Neural cell (in vitro differentiated cells): ENCODE results near the gene INTS11. TPM values are rescaled to one million over a fixed set of nuclear protein-coding genes. Genes with fewer than 3 reads are reported as not detected.

Experiments
- H2AFZ ChIP-seq: fragments of 200-600, 300-800 bp; sonication (generic), shearing (Covaris generic); 2 replicates; pipeline ENCODE4 v1.6.0; 2014; ENCODE audit warnings: low read depth, mild to moderate bottlenecking, antibody characterized with exemption, low read length, moderate library complexity
- H3F3A ChIP-seq: fragments of 200-600 bp; shearing (Covaris generic); 2 replicates; pipeline ENCODE4 v1.6.1; 2016; ENCODE audit warnings: mild to moderate bottlenecking, moderate library complexity, mixed read lengths, antibody characterized with exemption, low read length; ENCODE audit not compliant: insufficient read depth, poor library complexity, severe bottlenecking
- H3K27ac ChIP-seq: fragments of 200-600, 300-800 bp; sonication (generic), shearing (Covaris generic); 2 replicates; pipeline ENCODE4 v1.5.1; 2014; ENCODE audit warnings: mild to moderate bottlenecking, low read length, moderate library complexity
- H3K27me3 ChIP-seq: fragments of 300-800, 200-600 bp; sonication (generic), shearing (Covaris generic); 2 replicates; pipeline ENCODE4 v1.6.0; 2014; ENCODE audit warnings: mild to moderate bottlenecking, low read depth, low read length, moderate library complexity; ENCODE audit not compliant: insufficient read depth
- H3K36me3 ChIP-seq: fragments of 300-800, 200-600 bp; sonication (generic), shearing (Covaris generic); 2 replicates; pipeline ENCODE4 v1.5.1; 2014; ENCODE audit warnings: mild to moderate bottlenecking, antibody characterized with exemption, low read length, moderate library complexity; ENCODE audit not compliant: insufficient read depth
- H3K4me2 ChIP-seq: fragments of 300-800, 200-600 bp; sonication (generic), shearing (Covaris generic); 2 replicates; pipeline ENCODE4 v1.6.0; 2014; ENCODE audit warnings: mild to moderate bottlenecking, low read length
- H3K4me3 ChIP-seq: fragments of 300-800, 200-600 bp; sonication (generic), shearing (Covaris generic); 2 replicates; pipeline ENCODE4 v1.5.1; 2014; ENCODE audit warnings: mild to moderate bottlenecking, low read length, moderate library complexity
- H3K79me2 ChIP-seq: fragments of 200-600 bp; shearing (Covaris generic); replicated peaks from 2 replicates; pipeline ENCODE4 v1.6.0; 2014; ENCODE audit warnings: mild to moderate bottlenecking, low read length, moderate library complexity; ENCODE audit not compliant: insufficient read depth
- H3K9ac ChIP-seq: fragments of 300-800, 200-600 bp; sonication (generic), shearing (Covaris generic); 2 replicates; pipeline ENCODE4 v1.6.1; 2016; ENCODE audit warnings: mild to moderate bottlenecking, low read length, mixed read lengths
- H3K9me2 ChIP-seq: fragments of 200-600 bp; shearing (Covaris generic); 2 replicates; pipeline ENCODE4 v1.6.1; 2016; ENCODE audit warnings: mild to moderate bottlenecking, low read length, mixed read lengths; ENCODE audit not compliant: insufficient read depth
- H3K9me3 ChIP-seq: fragments of 200-600, 300-800 bp; sonication (generic), shearing (Covaris generic); 2 replicates; pipeline ENCODE4 v1.6.1; 2016; ENCODE audit warnings: mild to moderate bottlenecking, mixed run types, low read length, moderate library complexity, mixed read lengths
- H4K20me1 ChIP-seq: fragments of 200-600 bp; shearing (Covaris generic); 2 replicates; pipeline ENCODE4 v1.6.1; 2016; ENCODE audit warnings: mild to moderate bottlenecking, mixed run types; ENCODE audit not compliant: insufficient read depth
- CTCF ChIP-seq: fragments of 450-650 bp; IDR thresholded peaks from 2 replicates; pipeline ENCODE4 v1.5.1; 2014; ENCODE audit warnings: antibody characterized with exemption, mild to moderate bottlenecking, moderate library complexity; ENCODE audit not compliant: poor library complexity, severe bottlenecking
- EP300 ChIP-seq: fragments of 450-650 bp; conservative IDR thresholded peaks from 2 replicates; pipeline ENCODE4 v1.6.1; 2014; ENCODE audit warnings: antibody characterized with exemption, mild to moderate bottlenecking, moderate library complexity; ENCODE audit not compliant: poor library complexity, severe bottlenecking
- EZH2 ChIP-seq: fragments of 200-600, 300-800 bp; shearing (Covaris generic), sonication (generic); IDR thresholded peaks from 2 replicates; pipeline ENCODE4 v1.6.1; 2014; ENCODE audit warnings: antibody characterized with exemption, low read length, borderline replicate concordance, mild to moderate bottlenecking; ENCODE audit not compliant: insufficient read depth, poor library complexity, severe bottlenecking
- MXI1 ChIP-seq: fragments of 450-650 bp; conservative IDR thresholded peaks from 2 replicates; pipeline ENCODE4 v1.6.1; 2014; ENCODE audit warnings: antibody characterized with exemption, mild to moderate bottlenecking; ENCODE audit not compliant: poor library complexity, severe bottlenecking
- POLR2AphosphoS5 ChIP-seq: IDR thresholded peaks from 2 replicates; pipeline ENCODE4 v1.6.1; 2012
- RAD21 ChIP-seq: fragments of 450-650 bp; conservative IDR thresholded peaks from 2 replicates; pipeline ENCODE4 v1.6.1; 2014; ENCODE audit warnings: antibody characterized with exemption, mild to moderate bottlenecking, moderate library complexity
- SMC3 ChIP-seq: fragments of 450-650 bp; conservative IDR thresholded peaks from 2 replicates; pipeline ENCODE4 v1.6.1; 2014; ENCODE audit warnings: antibody characterized with exemption, mild to moderate bottlenecking, moderate library complexity; ENCODE audit not compliant: poor library complexity
- TAF1 ChIP-seq: IDR thresholded peaks from 2 replicates; pipeline ENCODE4 v1.6.1; 2012; ENCODE audit warnings: low read depth
- polyA plus RNA-seq: library from polyadenylated mRNA; depleted of rRNA; stranded (reverse); fragments of >200 nt; gene quantifications from 2 replicates; pipeline ENCODE4 v1.2.3, GENCODE V29; 2014
- TF ChIP-seq, protein P1 (sequence below): IDR thresholded peaks from 2 replicates; pipeline ENCODE4 v1.6.1; 2012; ENCODE audit warnings: borderline replicate concordance

The INTS11 gene
- polyA plus RNA-seq, 1 donor from 2014 or later: 131 TPM

DNA sequence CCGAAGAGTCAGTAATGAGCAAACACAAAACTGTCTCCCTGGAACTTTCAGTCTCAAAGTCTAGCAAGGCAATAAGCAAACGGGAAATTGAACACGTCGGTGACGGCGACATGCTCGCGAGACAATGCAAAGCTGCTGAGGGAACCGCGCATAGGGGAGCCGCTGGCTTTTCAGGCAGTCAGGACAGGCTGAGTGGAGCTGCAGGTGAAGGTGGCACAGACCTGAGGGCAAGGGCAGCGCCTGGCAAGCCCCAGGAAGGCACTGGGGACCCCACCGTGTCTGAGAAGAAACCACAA is 4.9 kb downstream of the INTS11 start:
- Histone ChIP-seq H3K9ac (no peak overlapping the region), H3K36me3 (no peaks in the 10 kb centered on the region), H3K4me2 (no peak overlapping the region), H3K9me3 (no peaks in the 10 kb centered on the region), H3K9me2 (no peaks in the 10 kb centered on the region), H3K27ac (no peak overlapping the region), H3K79me2 (peaks cover 17% of the 10 kb centered on the region), H3F3A (no peaks in the 10 kb centered on the region), H3K27me3 (no peaks in the 10 kb centered on the region), H2AFZ (no peak overlapping the region), H4K20me1 (peaks cover 16% of the 10 kb centered on the region), H3K4me3 (no peak overlapping the region)
- TF ChIP-seq SMC3 (no peak), RAD21 (no peak), CTCF (no peak), TAF1 (no peak), POLR2AphosphoS5 (no peak), EP300 (no peak), MXI1 (no peak), EZH2 (no peak)
- TF ChIP-seq, protein P1, sequence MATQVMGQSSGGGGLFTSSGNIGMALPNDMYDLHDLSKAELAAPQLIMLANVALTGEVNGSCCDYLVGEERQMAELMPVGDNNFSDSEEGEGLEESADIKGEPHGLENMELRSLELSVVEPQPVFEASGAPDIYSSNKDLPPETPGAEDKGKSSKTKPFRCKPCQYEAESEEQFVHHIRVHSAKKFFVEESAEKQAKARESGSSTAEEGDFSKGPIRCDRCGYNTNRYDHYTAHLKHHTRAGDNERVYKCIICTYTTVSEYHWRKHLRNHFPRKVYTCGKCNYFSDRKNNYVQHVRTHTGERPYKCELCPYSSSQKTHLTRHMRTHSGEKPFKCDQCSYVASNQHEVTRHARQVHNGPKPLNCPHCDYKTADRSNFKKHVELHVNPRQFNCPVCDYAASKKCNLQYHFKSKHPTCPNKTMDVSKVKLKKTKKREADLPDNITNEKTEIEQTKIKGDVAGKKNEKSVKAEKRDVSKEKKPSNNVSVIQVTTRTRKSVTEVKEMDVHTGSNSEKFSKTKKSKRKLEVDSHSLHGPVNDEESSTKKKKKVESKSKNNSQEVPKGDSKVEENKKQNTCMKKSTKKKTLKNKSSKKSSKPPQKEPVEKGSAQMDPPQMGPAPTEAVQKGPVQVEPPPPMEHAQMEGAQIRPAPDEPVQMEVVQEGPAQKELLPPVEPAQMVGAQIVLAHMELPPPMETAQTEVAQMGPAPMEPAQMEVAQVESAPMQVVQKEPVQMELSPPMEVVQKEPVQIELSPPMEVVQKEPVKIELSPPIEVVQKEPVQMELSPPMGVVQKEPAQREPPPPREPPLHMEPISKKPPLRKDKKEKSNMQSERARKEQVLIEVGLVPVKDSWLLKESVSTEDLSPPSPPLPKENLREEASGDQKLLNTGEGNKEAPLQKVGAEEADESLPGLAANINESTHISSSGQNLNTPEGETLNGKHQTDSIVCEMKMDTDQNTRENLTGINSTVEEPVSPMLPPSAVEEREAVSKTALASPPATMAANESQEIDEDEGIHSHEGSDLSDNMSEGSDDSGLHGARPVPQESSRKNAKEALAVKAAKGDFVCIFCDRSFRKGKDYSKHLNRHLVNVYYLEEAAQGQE: no peak

DNA sequence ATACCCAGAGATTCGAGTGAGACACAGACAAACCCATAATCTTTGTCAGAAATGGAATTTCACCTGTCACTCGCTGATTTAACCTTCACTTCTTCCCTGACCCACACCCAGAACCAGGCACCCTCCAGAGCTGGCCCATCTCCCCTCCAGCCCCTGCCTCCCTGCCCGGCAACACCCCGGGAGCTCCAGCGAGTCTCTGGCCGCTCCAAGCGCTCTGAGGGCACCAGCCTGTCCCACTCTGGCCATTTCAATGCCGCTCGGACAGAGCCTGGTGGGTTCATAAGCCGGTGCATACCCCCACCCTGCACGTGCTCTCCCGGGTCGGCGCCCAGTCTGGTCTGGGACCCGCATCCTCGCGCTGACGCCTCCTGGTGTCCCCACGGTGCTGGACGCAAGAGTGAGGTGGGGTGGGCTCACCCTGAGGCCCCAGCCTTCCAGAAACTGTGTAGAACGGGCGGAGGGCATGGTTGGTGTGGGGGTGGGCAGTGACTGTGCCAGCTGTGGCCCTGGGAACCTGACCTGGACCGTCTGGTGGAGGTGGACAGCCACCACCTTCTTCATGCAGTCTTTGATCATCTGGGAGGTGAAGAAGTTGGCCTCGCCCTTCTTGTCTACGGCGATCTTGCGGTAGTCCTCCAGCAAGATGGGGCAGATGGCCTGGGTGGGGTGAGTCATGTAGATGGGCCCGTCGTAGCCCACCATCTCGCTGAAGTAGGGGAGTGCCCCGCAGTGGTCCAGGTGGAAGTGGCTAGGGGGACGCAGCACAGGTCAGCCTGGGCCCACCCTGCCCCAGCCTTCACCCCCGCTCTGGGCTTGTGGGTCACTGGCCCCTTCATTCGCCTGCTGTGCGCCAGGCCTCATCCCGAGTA is 5.4 kb downstream of the INTS11 start:
- peaks cover 17% of the 10 kb centered on the region for H3K79me2 ChIP-seq
- H3K4me3 ChIP-seq: no peak overlapping the region
- H3K4me2 ChIP-seq: no peak overlapping the region
- H3K27me3 ChIP-seq: no peaks in the 10 kb centered on the region
- no peak overlapping the region for H3K27ac ChIP-seq
- no peaks in the 10 kb centered on the region for H3K9me2 ChIP-seq
- no peaks in the 10 kb centered on the region for H3K36me3 ChIP-seq
- TF ChIP-seq RAD21: no peak
- no peak for TF ChIP-seq TAF1
- no peak for TF ChIP-seq POLR2AphosphoS5
- no peak for TF ChIP-seq SMC3
- H2AFZ ChIP-seq: no peak overlapping the region
- no peaks in the 10 kb centered on the region for H3F3A ChIP-seq
- H4K20me1 ChIP-seq: peaks cover 16% of the 10 kb centered on the region
- H3K9me3 ChIP-seq: no peaks in the 10 kb centered on the region
- no peak overlapping the region for H3K9ac ChIP-seq
